Iris pigment epithelial cell (primary cell): Measurements from ENCODE around the gene FFAR1.
"Not testable (repeated sequence)": the region's sequence is repeated elsewhere in the genome, so short reads cannot be mapped to it uniquely, and the experiment has no call there.

Source experiments
- DNase-seq: peaks from one replicate; pipeline ENCODE4 v3.0.0-alpha.2; 2011; ENCODE audit warnings: low read depth

The FFAR1 gene

GRCh38 chr19:35341565-35342225 lies 6.0 kb upstream of the FFAR1 start:
- DNase-seq: no peak

GRCh38 chr19:35342430-35342829 lies 5.3 kb upstream of the FFAR1 start:
- no peak for DNase-seq

GRCh38 chr19:35344511-35345031 lies 3.1 kb upstream of the FFAR1 start:
- DNase-seq: no peak

GRCh38 chr19:35345671-35346111 lies 2.0 kb upstream of the FFAR1 start:
- no peak for DNase-seq

- DNase-seq: no peak
Observed at GRCh38 chr19:35346193-35347052, 1.3 kb upstream of the FFAR1 start.

- no peak for DNase-seq
Observed at GRCh38 chr19:35347930-35348298, 212 bp downstream of the FFAR1 start.

GRCh38 chr19:35348911-35349611 lies 1.4 kb downstream of the FFAR1 start:
- no peak for DNase-seq

- DNase-seq: no peak
Observed at GRCh38 chr19:35349614-35350521, 2.2 kb downstream of the FFAR1 start.

GRCh38 chr19:35350591-35350990 lies 2.9 kb downstream of the FFAR1 start:
- DNase-seq: no peak

- no peak for DNase-seq
Observed at GRCh38 chr19:35351411-35352176, 3.9 kb downstream of the FFAR1 start.

- no peak for DNase-seq
Observed at GRCh38 chr19:35352177-35352447, 4.4 kb downstream of the FFAR1 start.

GRCh38 chr19:35352448-35353304 lies 5.0 kb downstream of the FFAR1 start:
- peak; percentile 77 for DNase-seq

GRCh38 chr19:35353635-35354034 lies 5.9 kb downstream of the FFAR1 start:
- DNase-seq: peak; percentile 26

- DNase-seq: no peak
Observed at GRCh38 chr19:35354898-35355297, 7.2 kb downstream of the FFAR1 start.

- DNase-seq: no peak
Observed at GRCh38 chr19:35355791-35356460, 8.2 kb downstream of the FFAR1 start.

GRCh38 chr19:35357867-35358573 lies 10.3 kb downstream of the FFAR1 start, which contains the start of gene FFAR3:
TSS of gene FFAR3 (plus strand) at chr19:35358460. CDS start at chr19:35358891, 431 bp downstream.
- peak; percentile 55 for DNase-seq

- not testable (repeated sequence) for DNase-seq
Observed at GRCh38 chr19:35358834-35359233, 11.1 kb downstream of the FFAR1 start.

GRCh38 chr19:35359395-35359794 lies 11.7 kb downstream of the FFAR1 start:
- DNase-seq: not testable (repeated sequence)

- not testable (repeated sequence) for DNase-seq
Observed at GRCh38 chr19:35360081-35360480, 12.4 kb downstream of the FFAR1 start.
